PFSK-1 (cell line): ENCODE measurements around the gene ANKRD13B.

Experiments
- POLR2AphosphoS5 ChIP-seq: IDR thresholded peaks from 2 replicates; pipeline ENCODE4 v1.6.1; 2012; ENCODE audit warnings: low read depth, mild to moderate bottlenecking, control low read depth, low read length, moderate library complexity
- SIN3A ChIP-seq: IDR thresholded peaks from 2 replicates; pipeline ENCODE4 v1.6.1; 2012; ENCODE audit warnings: mild to moderate bottlenecking, low read length, moderate library complexity, borderline replicate concordance; ENCODE audit not compliant: insufficient read depth
- TF ChIP-seq, protein P1 (sequence below), 2 experiments: IDR thresholded peaks; 2 replicates each; pipeline versions ENCODE4 v1.6.1 to v1.8.0; 2011 to 2012; ENCODE audit warnings: low read depth in 2 of 2, low read length in 2 of 2, control low read depth in 1 of 2, inconsistent platforms in 1 of 2, mild to moderate bottlenecking in 1 of 2, moderate library complexity in 1 of 2; ENCODE audit not compliant: insufficient read depth in 1 of 2

GRCh38 chr17:29593591-29594518, 923 bp downstream of the ANKRD13B start:
- TF ChIP-seq SIN3A (peak; percentile 99; the same call in 1 of the 2 replicates), POLR2AphosphoS5 (no peak)
- TF ChIP-seq, protein P1, sequence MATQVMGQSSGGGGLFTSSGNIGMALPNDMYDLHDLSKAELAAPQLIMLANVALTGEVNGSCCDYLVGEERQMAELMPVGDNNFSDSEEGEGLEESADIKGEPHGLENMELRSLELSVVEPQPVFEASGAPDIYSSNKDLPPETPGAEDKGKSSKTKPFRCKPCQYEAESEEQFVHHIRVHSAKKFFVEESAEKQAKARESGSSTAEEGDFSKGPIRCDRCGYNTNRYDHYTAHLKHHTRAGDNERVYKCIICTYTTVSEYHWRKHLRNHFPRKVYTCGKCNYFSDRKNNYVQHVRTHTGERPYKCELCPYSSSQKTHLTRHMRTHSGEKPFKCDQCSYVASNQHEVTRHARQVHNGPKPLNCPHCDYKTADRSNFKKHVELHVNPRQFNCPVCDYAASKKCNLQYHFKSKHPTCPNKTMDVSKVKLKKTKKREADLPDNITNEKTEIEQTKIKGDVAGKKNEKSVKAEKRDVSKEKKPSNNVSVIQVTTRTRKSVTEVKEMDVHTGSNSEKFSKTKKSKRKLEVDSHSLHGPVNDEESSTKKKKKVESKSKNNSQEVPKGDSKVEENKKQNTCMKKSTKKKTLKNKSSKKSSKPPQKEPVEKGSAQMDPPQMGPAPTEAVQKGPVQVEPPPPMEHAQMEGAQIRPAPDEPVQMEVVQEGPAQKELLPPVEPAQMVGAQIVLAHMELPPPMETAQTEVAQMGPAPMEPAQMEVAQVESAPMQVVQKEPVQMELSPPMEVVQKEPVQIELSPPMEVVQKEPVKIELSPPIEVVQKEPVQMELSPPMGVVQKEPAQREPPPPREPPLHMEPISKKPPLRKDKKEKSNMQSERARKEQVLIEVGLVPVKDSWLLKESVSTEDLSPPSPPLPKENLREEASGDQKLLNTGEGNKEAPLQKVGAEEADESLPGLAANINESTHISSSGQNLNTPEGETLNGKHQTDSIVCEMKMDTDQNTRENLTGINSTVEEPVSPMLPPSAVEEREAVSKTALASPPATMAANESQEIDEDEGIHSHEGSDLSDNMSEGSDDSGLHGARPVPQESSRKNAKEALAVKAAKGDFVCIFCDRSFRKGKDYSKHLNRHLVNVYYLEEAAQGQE (IDR thresholded peaks at IDR 0.05; ENCODE audit: insufficient read depth in 1 of 2, low read depth in 2 of 2, low read length in 2 of 2), result peak; percentile 94 to 96
